Right atrium auricular region (tissue), 2 donors: ENCODE measurements around the gene TNNT2. TPM values are rescaled to one million over a fixed set of nuclear protein-coding genes. Genes with fewer than 3 reads are reported as not detected.

Experiments
- DNase-seq: peaks from one replicate; pipeline ENCODE4 v3.0.0-alpha.2; 2019; ENCODE audit warnings: low spot score
- H3K27ac ChIP-seq, 2 donors: fragments of 200-600 bp; sonication (generic); 1 replicate in 1 of 2; 2 replicates in 1 of 2; pipeline ENCODE4 v1.5.1; 2016 to 2019
- H3K27me3 ChIP-seq, 2 donors: fragments of 200-600 bp; sonication (generic); one replicate each; pipeline versions ENCODE4 v1.5.1 to v1.6.0; 2017 to 2019
- H3K36me3 ChIP-seq: fragments of 200-600 bp; sonication (generic); one replicate; pipeline ENCODE4 v1.5.1; 2016
- H3K4me1 ChIP-seq, 2 donors: fragments of 200-600 bp; sonication (generic); one replicate each; pipeline versions ENCODE4 v1.5.1 to v1.6.0; 2017 to 2019
- H3K4me3 ChIP-seq, 2 donors: fragments of 200-600 bp; sonication (generic); 1 replicate in 1 of 2; 2 replicates in 1 of 2; pipeline ENCODE4 v1.5.1; 2017 to 2019; ENCODE audit warnings: mild to moderate bottlenecking in 1 of 2, moderate library complexity in 1 of 2
- H3K9me3 ChIP-seq, 2 donors: fragments of 200-600 bp; sonication (generic); one replicate each; pipeline ENCODE4 v1.5.1; 2019
- CTCF ChIP-seq, 2 donors: fragments of 200-600 bp; sonication (generic); IDR thresholded peaks; one replicate each; pipeline ENCODE4 v1.5.1; 2019; ENCODE audit warnings: antibody characterized with exemption in 2 of 2
- total RNA-seq, 2 donors: library from RNA; depleted of rRNA; stranded (reverse); fragments of >200 nt; gene quantifications; one replicate each; pipeline ENCODE4 v1.1.0, GENCODE V29; 2016

Gene TNNT2
- total RNA-seq, 2 donors from 2014 or later, result 4,112 to 12,321 TPM

- no peak for DNase-seq
- Histone ChIP-seq H3K27ac (no peak overlapping the region), H3K4me3 (no peak overlapping the region)
Measured at GRCh38 chr1:201418461-201418860, 41.0 kb upstream of the TNNT2 start.

GRCh38 chr1:201414051-201414738 is 36.7 kb upstream of the TNNT2 start:
- Histone ChIP-seq H3K4me3 (no peak overlapping the region), H3K9me3 (no peaks in the 10 kb centered on the region), H3K27ac (no peak overlapping the region), H3K27me3 (no peaks in the 10 kb centered on the region), H3K4me1 (no peaks in the 10 kb centered on the region), H3K36me3 (no peaks in the 10 kb centered on the region)
- TF ChIP-seq CTCF (IDR thresholded peaks at IDR 0.05), result no peak
- no peak for DNase-seq

More at GRCh38 chr1:201418461-201418860, 41.0 kb upstream of the TNNT2 start:
- no peaks in the 10 kb centered on the region for H3K36me3 ChIP-seq
- no peak for TF ChIP-seq CTCF (IDR thresholded peaks at IDR 0.05)
- no peaks in the 10 kb centered on the region for H3K9me3 ChIP-seq
- H3K27me3 ChIP-seq, result no peaks in the 10 kb centered on the region
- peaks cover 0 to 18% of the 10 kb centered on the region in 2 donors for H3K4me1 ChIP-seq

- no peak overlapping the region for H3K27ac ChIP-seq
- TF ChIP-seq CTCF (IDR thresholded peaks at IDR 0.05), result no peak
- no peak for DNase-seq
- no peaks in the 10 kb centered on the region for H3K9me3 ChIP-seq
- H3K4me1 ChIP-seq, result peaks cover 0 to 11% of the 10 kb centered on the region in 2 donors
- no peaks in the 10 kb centered on the region for H3K36me3 ChIP-seq
- no peaks in the 10 kb centered on the region for H3K27me3 ChIP-seq
- H3K4me3 ChIP-seq, result no peak overlapping the region
Measured at GRCh38 chr1:201411292-201411691, 33.8 kb upstream of the TNNT2 start.

GRCh38 chr1:201409440-201409839 is 32.0 kb upstream of the TNNT2 start:
- H3K4me3 ChIP-seq, result no peak overlapping the region
- no peaks in the 10 kb centered on the region for H3K9me3 ChIP-seq
- no peak for TF ChIP-seq CTCF (IDR thresholded peaks at IDR 0.05)
- DNase-seq, result no peak
- no peaks in the 10 kb centered on the region for H3K27me3 ChIP-seq
- peaks cover 0 to 11% of the 10 kb centered on the region in 2 donors for H3K4me1 ChIP-seq
- H3K36me3 ChIP-seq, result no peaks in the 10 kb centered on the region
- peak overlapping the region in 1 of 2 donors; percentile 16 for H3K27ac ChIP-seq

- DNase-seq, result no peak
- no peak for TF ChIP-seq CTCF (IDR thresholded peaks at IDR 0.05)
- Histone ChIP-seq H3K27me3 (no peaks in the 10 kb centered on the region), H3K36me3 (no peaks in the 10 kb centered on the region), H3K27ac (no peak overlapping the region), H3K4me3 (no peak overlapping the region), H3K9me3 (no peaks in the 10 kb centered on the region), H3K4me1 (peaks cover 0 to 11% of the 10 kb centered on the region in 2 donors)
Measured at GRCh38 chr1:201408834-201409200, 31.3 kb upstream of the TNNT2 start.
